Activated T-helper 2 cell treated with anti-CD3 and anti-CD28 coated beads, Interferon-gamma antibody, Interleukin-2, Interleukin-4, amounts not matched to agents 10 μg/mL and 5 μg/mL and 100 μg/mL, durations not matched to agents 14 hours and 24 hours and 36 hours (primary cell): ENCODE measurements around the gene KIF13A. TPM values are rescaled to one million over a fixed set of nuclear protein-coding genes. Genes with fewer than 3 reads are reported as not detected.
"Not testable (repeated sequence)": the region's sequence is repeated elsewhere in the genome, so short reads cannot be mapped to it uniquely, and the experiment has no call there.

Experiments used
- DNase-seq: peaks from one replicate; pipeline ENCODE4 v3.0.0; 2021; ENCODE audit warnings: low spot score
- H3K27ac Mint-ChIP-seq: one replicate; pipeline ENCODE4 v1.8.0; 2021; ENCODE audit warnings: mixed read lengths
- H3K27me3 Mint-ChIP-seq: one replicate; pipeline ENCODE4 v1.8.0; 2021; ENCODE audit warnings: low read depth, mixed read lengths
- H3K36me3 Mint-ChIP-seq: one replicate; pipeline ENCODE4 v1.8.0; 2021; ENCODE audit warnings: low read depth, mixed read lengths
- H3K4me1 Mint-ChIP-seq: one replicate; pipeline ENCODE4 v1.8.0; 2021; ENCODE audit warnings: low read depth, mixed read lengths
- H3K4me3 Mint-ChIP-seq: one replicate; pipeline ENCODE4 v1.8.0; 2021; ENCODE audit warnings: low read depth, mild to moderate bottlenecking, moderate library complexity, mixed read lengths
- H3K9me3 Mint-ChIP-seq: one replicate; pipeline ENCODE4 v1.8.0; 2021; ENCODE audit warnings: mixed read lengths
- intact Hi-C: fragments of 100-400 bp; cut with micrococcal nuclease; formaldehyde crosslinking; loops from one replicate; pipeline ENCODE4 v1.15.1; 2023
- total RNA-seq: library from RNA; stranded (reverse); gene quantifications from 2 replicates; pipeline ENCODE4 v1.2.3, GENCODE V29; 2022

Gene KIF13A
- total RNA-seq, 1 donor from 2014 or later = not detected

DNA sequence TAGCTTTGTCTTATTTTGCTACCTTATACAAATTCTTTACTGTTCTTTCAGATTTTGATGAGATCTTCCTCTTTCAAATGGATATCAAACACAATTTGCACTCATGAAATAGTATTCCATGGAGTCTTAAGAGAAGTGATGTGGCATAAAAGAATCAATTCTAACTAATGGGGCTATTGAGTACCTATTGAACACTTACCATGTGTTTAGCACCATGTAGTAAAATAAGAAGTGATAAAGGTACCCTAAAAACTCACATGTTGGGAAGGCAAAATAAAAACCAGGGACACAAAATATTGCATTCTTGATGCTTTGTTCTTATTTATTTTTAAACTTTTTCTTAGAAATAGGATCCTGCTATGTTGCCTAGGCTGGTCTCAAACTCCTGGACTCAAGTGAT is 56.2 kb downstream of the KIF13A start:
- Mint-ChIP-seq H3K27me3 (peaks cover 11% of the 10 kb centered on the region), H3K27ac (no peak overlapping the region), H3K36me3 (no peaks in the 10 kb centered on the region), H3K4me3 (no peak overlapping the region), H3K4me1 (no peaks in the 10 kb centered on the region), H3K9me3 (no peaks in the 10 kb centered on the region)
- intact Hi-C loops = no loop called here
- no peak for DNase-seq

DNA sequence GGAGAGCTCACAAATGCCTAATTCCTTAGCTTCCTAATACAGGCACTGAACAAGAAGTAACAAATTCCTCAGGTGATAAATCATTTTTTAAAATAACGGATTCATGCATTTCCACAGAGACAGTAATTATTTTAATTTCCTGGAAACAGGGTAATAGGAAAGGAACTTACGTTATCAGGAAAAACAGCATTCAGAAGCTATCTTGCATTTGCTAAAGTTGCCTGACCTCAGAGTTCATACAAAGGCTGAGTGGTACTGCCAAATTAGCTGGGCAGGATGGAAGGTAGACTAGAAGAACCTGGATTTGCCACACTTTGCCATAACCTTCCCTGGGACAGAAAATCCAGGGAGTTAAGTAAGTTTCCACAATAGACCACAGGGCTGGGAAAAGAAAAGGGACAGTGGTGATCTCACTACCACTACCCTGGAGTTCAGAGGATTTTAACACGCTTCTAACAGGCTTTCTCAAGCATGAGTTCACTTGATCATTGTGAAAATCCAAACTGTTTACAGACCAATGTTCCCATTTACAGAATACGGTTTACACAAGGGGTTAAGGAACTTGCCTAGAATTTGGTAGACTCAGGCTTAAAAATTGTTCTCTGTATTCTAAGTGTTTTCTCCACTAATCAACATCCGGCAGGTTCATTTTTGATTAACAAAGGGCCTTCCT is 57.0 kb downstream of the KIF13A start:
- Mint-ChIP-seq H3K27ac (no peak overlapping the region), H3K9me3 (no peaks in the 10 kb centered on the region), H3K4me3 (no peak overlapping the region), H3K4me1 (no peaks in the 10 kb centered on the region), H3K27me3 (peaks cover 12% of the 10 kb centered on the region), H3K36me3 (no peaks in the 10 kb centered on the region)
- intact Hi-C loops = no loop called here
- no peak for DNase-seq

DNA sequence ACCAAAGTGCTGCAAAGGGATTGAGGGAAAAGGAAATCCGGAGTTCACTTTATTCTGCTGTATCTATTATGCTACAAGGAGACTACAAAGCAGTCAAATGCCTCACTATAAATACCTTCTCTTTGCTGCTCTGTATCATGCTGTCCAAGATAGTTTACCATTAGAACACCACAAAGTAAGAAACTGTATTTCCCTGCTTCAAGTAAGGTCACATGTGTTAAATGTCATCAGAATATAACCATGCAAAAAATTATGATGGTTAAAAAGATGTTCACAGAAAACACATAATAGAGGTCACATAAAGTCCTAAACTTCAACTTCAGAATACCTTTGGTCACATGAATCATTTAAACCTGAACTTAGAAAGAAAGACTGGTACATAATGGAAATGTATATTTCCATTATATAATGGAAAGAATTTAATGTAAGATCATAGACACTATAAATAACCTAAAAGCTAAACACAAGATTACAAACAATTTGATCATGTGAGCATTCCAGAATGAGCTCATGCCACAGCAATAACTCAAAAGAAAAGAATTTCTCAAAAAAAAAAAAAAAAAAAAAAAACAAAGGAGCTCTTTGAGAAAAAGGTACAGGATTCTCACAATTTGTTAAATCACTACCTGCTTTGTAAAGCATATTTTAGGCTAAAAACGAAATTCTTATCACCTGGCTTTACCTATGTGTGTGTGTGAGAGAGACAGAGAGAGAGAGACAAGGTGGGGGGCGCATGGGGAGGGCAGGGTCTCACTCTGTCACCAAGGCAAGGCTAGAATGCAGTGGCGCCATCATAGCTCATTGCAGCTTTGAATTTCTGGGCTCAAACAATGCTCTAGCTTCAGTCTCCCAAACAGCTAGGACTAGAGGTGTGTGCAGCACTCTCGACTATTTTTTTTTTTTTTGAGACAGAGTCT is 58.7 kb downstream of the KIF13A start:
- Mint-ChIP-seq H3K4me3 (no peak overlapping the region), H3K4me1 (no peaks in the 10 kb centered on the region), H3K27me3 (peaks cover 16% of the 10 kb centered on the region), H3K27ac (no peak overlapping the region), H3K9me3 (no peaks in the 10 kb centered on the region), H3K36me3 (no peaks in the 10 kb centered on the region)
- no peak for DNase-seq
- intact Hi-C loops = no loop called here

DNA sequence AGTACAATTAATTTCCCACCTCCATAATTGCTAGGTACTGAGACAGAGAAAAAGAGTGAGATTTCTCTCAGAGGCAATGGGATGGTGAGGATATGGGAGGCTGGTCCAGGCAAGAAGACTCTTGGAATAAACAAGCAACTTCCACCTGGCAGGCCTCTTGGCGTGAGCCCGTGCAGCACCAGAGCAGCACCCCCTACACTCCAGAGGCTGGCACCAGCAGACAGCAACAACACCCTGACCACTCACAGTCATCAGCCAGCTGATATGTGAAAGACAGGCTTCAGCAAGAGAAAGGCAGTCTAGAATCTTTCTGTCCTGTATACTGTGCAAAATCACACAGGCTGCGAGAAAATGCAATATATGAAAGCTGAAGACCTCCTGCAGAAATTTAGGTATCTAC is 59.7 kb downstream of the KIF13A start:
- no peak overlapping the region for H3K4me3 Mint-ChIP-seq
- H3K27me3 Mint-ChIP-seq = peaks cover 19% of the 10 kb centered on the region
- no peaks in the 10 kb centered on the region for H3K36me3 Mint-ChIP-seq
- no peaks in the 10 kb centered on the region for H3K4me1 Mint-ChIP-seq
- DNase-seq = no peak
- no peak overlapping the region for H3K27ac Mint-ChIP-seq
- H3K9me3 Mint-ChIP-seq = no peaks in the 10 kb centered on the region
- intact Hi-C loops = no loop called here

DNA sequence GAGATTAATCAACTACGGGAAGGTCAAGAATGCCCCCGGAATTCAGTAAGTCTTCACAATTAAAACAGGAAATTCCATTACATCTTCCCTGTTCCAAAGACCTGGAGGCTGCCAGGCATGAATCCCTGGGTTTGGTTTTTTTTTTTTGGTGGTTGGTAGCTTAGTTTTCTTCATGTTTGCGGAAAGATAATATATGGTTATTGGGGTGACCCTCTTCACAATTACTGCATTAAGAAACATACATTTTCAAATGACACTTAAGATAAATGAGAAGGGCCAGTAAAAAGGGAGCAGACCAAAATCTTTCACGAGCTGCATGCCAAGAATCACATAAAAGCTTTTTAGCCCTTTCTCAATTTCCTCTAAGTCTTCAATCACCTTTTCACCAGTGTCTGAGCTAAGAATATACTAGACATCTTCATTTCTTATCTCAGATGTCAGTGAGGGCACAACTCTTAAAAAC is 64.0 kb downstream of the KIF13A start:
- Mint-ChIP-seq H3K9me3 (no peaks in the 10 kb centered on the region), H3K4me3 (no peak overlapping the region), H3K27ac (no peak overlapping the region), H3K36me3 (no peaks in the 10 kb centered on the region), H3K4me1 (no peaks in the 10 kb centered on the region), H3K27me3 (peaks cover 11% of the 10 kb centered on the region)
- DNase-seq = no peak
- intact Hi-C loops = no loop called here

DNA sequence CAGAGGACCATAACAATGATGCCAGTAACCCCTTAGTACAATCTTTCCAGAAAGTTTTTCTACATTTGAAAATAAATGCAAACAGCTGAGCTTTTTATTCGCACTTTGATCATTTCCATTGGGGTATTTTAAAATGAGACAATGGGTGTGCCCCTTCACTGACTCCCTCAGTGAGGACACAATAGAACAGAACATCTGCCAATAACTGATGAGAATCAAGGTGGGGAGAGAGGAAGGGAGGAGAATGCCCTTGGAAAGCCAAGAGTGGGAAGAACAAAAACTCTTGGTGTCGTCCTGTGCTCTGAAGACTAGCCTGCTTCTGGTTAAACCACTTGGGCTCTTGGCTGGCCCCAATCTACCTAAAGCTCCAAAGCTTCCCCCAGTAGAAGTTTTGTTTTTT is 66.0 kb downstream of the KIF13A start:
- H3K4me3 Mint-ChIP-seq = no peak overlapping the region
- H3K36me3 Mint-ChIP-seq = no peaks in the 10 kb centered on the region
- H3K27ac Mint-ChIP-seq = no peak overlapping the region
- no peaks in the 10 kb centered on the region for H3K9me3 Mint-ChIP-seq
- intact Hi-C loops = no loop called here
- DNase-seq = no peak
- peaks cover 15% of the 10 kb centered on the region for H3K27me3 Mint-ChIP-seq
- H3K4me1 Mint-ChIP-seq = no peaks in the 10 kb centered on the region

DNA sequence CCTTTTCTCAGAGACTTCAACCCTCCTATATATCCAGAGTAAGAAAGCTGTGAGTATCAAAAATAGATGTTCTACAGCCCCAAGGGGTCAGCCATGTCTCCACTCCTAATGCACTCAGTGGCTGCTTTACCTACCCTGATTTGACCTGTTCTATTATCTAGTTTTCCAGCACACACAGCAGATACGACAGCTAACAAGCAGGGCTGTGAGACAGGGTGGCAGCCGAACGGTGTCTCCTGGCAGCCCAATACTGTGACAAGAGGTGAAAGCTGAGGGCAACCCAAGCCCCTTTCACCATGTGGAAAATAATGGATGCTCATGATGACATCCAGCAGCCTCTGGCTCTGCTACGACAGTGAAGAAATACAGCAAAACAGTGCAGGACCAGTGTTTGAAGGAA is 67.9 kb downstream of the KIF13A start:
- intact Hi-C loops = no loop called here
- Mint-ChIP-seq H3K27ac (no peak overlapping the region), H3K27me3 (peaks cover 8% of the 10 kb centered on the region), H3K9me3 (no peaks in the 10 kb centered on the region), H3K36me3 (no peaks in the 10 kb centered on the region), H3K4me1 (no peaks in the 10 kb centered on the region), H3K4me3 (no peak overlapping the region)
- DNase-seq = no peak

DNA sequence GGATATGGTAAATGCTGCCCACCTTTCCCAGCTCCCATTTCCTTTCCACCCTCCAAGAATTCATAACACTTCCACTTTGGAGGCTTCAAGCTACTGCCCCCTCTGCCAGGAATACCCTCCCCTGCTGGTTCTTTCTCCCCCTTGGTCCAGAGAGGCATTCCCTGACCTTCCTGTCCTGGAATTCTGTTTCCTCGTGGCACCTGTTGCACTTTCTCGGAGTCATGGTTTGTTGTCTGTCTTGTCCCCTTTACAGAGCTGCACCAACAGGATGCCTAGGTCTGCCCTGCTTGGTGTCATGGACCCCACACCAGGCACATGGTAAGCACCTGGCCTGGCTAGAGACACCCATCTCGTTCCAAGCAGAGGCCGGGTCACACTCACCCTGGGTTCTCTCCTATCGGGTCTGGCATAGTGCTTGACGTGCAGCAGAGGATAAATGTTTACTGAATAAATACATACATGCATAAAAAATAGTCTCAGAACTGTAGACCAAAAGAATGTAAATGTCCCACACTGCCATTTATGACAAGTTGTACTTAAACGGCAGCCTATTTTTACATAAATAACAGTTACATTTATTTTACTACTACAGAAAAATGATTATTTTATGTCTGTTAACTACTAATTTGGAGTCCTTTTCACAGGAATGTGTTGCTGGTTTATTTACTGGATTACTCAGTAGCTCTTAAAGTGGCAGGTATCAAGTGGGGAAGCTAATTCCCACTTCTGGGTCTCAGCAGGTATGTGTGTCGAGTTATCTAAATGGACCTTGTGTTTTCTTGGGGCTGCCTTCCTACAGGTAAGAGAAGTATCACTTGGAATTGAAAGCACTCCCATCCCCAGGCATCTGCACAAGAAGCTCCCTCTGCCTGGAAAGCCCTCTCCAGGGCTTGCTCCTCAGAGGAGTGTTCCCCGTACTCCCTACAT is 69.3 kb downstream of the KIF13A start:
- peaks cover 9% of the 10 kb centered on the region for H3K27me3 Mint-ChIP-seq
- no peak overlapping the region for H3K27ac Mint-ChIP-seq
- no peaks in the 10 kb centered on the region for H3K4me1 Mint-ChIP-seq
- intact Hi-C loops = no loop called here
- DNase-seq = no peak
- H3K36me3 Mint-ChIP-seq = no peaks in the 10 kb centered on the region
- no peaks in the 10 kb centered on the region for H3K9me3 Mint-ChIP-seq
- no peak overlapping the region for H3K4me3 Mint-ChIP-seq

DNA sequence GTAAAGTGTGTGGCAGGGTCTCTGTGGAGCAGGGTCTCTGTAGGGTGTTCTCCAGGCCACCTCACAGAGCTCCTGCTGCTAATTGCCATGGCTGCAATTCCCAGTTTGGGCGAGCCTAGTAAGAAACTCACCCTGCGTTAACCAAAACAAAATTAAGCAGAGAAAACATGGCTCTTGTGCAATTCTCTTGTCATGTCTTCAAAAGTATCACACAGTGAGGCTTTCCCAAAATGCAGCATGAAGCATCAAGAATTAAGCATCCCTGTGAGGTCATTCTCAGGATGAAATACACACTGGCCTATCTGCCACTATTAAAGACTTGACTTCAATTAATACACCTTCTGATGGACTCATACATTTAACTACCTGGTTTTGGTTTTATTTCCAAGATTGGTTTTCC is 72.8 kb downstream of the KIF13A start:
- peaks cover 9% of the 10 kb centered on the region for H3K27me3 Mint-ChIP-seq
- H3K4me1 Mint-ChIP-seq = peaks cover 2% of the 10 kb centered on the region
- H3K9me3 Mint-ChIP-seq = no peaks in the 10 kb centered on the region
- H3K27ac Mint-ChIP-seq = no peak overlapping the region
- no peak for DNase-seq
- no peak overlapping the region for H3K4me3 Mint-ChIP-seq
- H3K36me3 Mint-ChIP-seq = no peaks in the 10 kb centered on the region
- intact Hi-C loops = no loop called here

DNA sequence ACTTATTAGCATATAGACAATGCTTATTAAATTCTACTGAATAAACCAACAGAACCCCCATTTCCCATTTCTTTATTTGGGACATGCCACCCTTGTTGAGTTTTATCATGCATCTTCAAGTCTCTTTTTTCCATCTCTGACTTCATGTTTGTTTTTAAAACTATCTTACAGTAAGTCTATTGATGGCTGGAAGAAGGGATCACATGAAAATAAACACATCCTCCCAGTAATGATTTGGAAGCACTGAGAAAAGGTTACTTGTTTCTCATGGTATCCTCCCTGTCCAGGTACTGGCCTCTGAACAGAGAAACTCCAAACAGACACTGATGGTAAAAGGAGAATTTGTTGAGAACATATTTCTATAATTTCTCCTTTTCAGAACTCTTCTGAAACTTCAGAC is 74.9 kb downstream of the KIF13A start:
- intact Hi-C loops = no loop called here
- H3K4me1 Mint-ChIP-seq = peaks cover 6% of the 10 kb centered on the region
- peaks cover 6% of the 10 kb centered on the region for H3K27me3 Mint-ChIP-seq
- no peaks in the 10 kb centered on the region for H3K36me3 Mint-ChIP-seq
- no peak for DNase-seq
- no peak overlapping the region for H3K27ac Mint-ChIP-seq
- H3K4me3 Mint-ChIP-seq = no peak overlapping the region
- no peaks in the 10 kb centered on the region for H3K9me3 Mint-ChIP-seq

DNA sequence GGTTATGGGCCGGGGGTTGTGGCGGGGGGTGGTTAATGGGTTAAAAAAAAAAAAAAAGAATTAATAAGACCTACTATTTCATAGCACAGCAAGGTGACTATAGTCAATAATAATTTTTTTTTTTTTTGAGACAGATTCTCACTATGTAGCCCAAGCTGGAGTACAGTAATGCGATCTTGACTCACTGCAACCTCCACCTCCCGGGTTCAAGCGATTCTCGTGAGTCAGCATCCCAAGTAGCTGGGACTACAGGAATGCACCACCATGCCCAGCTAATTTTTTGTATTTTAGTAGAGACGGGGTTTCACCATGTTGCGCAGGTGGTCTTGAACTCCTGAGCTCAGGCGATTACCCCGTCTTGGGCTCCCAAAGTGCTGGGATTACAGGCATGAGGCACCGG is 75.8 kb downstream of the KIF13A start:
- DNase-seq, H3K27me3 Mint-ChIP-seq, H3K9me3 Mint-ChIP-seq, H3K27ac Mint-ChIP-seq, H3K36me3 Mint-ChIP-seq, H3K4me1 Mint-ChIP-seq, H3K4me3 Mint-ChIP-seq, intact Hi-C loops: not testable (repeated sequence)

DNA sequence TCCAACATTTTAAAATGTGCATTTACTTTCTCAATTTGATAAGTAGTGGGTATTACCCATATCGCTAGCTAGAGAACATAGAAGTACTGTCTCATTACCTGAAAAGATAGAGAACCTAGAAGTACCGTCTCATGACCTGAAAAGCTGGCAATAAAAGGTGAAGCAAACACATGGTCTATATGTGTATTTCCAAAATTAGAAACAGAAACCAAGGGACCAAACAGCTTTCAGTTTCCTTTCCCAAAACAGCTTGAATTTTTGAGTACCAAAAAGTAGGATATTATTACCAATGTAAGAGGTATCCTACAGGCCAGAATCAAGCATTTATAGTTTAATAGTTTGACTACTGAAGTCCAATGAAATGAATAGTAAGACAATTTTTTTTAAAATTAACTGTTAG is 77.2 kb downstream of the KIF13A start:
- Mint-ChIP-seq H3K4me3 (no peak overlapping the region), H3K27me3 (peaks cover 15% of the 10 kb centered on the region), H3K27ac (no peak overlapping the region), H3K9me3 (no peaks in the 10 kb centered on the region), H3K36me3 (no peaks in the 10 kb centered on the region), H3K4me1 (peaks cover 9% of the 10 kb centered on the region)
- intact Hi-C loops = no loop called here
- DNase-seq = no peak
